IMR-90 (cell line): Measurements from ENCODE around the gene OXSR1. TPM values are rescaled to one million over a fixed set of nuclear protein-coding genes. Genes with fewer than 3 reads are reported as not detected.

Source experiments
- ATAC-seq: fragments of 200-7000 bp; cut with Tn5 transposase; 2 replicates; pipeline ENCODE4 v1.9.1; 2020; ENCODE audit warnings: low read depth, mild to moderate bottlenecking, moderate library complexity
- BruUV-seq: library from RNA; stranded (reverse); fragments of 400-500 nt; replicated peaks from 2 replicates; lab custom pipeline; 2021; lab: Mats Ljungman, UMichigan
- CTCF ChIA-PET: fragments of 300-600 bp; formaldehyde crosslinking; extraction: SDS; loops from one replicate; lab custom pipeline; 2021; ENCODE audit warnings: antibody characterized with exemption; lab: Yijun Ruan, JAX
- POLR2A ChIA-PET: fragments of 300-600 bp; sonication (Branson Sonifier 250); formaldehyde crosslinking; loops from one replicate; lab custom pipeline; 2022; ENCODE audit warnings: antibody characterized with exemption; ENCODE audit not compliant: unreplicated experiment; lab: Charles Lee
- DNase-seq: peaks from one replicate; pipeline ENCODE4 v3.0.0; 2013
- H2AFZ ChIP-seq: replicated peaks from 2 replicates; pipeline ENCODE3; 2013; ENCODE audit warnings: low read length, mild to moderate bottlenecking; ENCODE audit not compliant: poor library complexity
- H2AK5ac ChIP-seq: 2 replicates; pipeline ENCODE4 v1.6.1; 2013; ENCODE audit warnings: low read depth, low read length, inconsistent platforms
- H2AK9ac ChIP-seq: replicated peaks from 2 replicates; pipeline ENCODE3; 2013; ENCODE audit warnings: mild to moderate bottlenecking, low read depth, low read length, moderate library complexity; ENCODE audit not compliant: poor library complexity
- H2BK120ac ChIP-seq: 2 replicates; pipeline ENCODE4 v1.6.1; 2013; ENCODE audit warnings: low read depth, low read length, inconsistent platforms
- H2BK15ac ChIP-seq: 3 replicates; pipeline ENCODE4 v1.6.1; 2013; ENCODE audit warnings: low read depth, low read length, inconsistent platforms
- H2BK20ac ChIP-seq: 2 replicates; pipeline ENCODE4 v1.6.1; 2013; ENCODE audit warnings: low read depth, mild to moderate bottlenecking, inconsistent platforms, low read length, moderate library complexity
- H2BK5ac ChIP-seq: 2 replicates; pipeline ENCODE4 v1.6.1; 2013; ENCODE audit warnings: mild to moderate bottlenecking, low read depth, low read length, inconsistent platforms; ENCODE audit not compliant: poor library complexity, severe bottlenecking
- H3K14ac ChIP-seq: replicated peaks from 2 replicates; pipeline ENCODE4 v1.6.1; 2013; ENCODE audit warnings: low read depth, low read length, inconsistent platforms
- H3K18ac ChIP-seq: 2 replicates; pipeline ENCODE4 v1.6.1; 2013; ENCODE audit warnings: low read depth, low read length, control low read depth
- H3K23ac ChIP-seq: 2 replicates; pipeline ENCODE4 v1.6.1; 2013; ENCODE audit warnings: low read depth, low read length, inconsistent platforms
- H3K27ac ChIP-seq: 2 replicates; pipeline ENCODE4 v1.5.1; 2013; ENCODE audit warnings: mild to moderate bottlenecking, control low read depth, low read length; ENCODE audit not compliant: insufficient read depth
- H3K27me3 ChIP-seq: 2 replicates; pipeline ENCODE4 v1.6.1; 2013; ENCODE audit warnings: low read length; ENCODE audit not compliant: control insufficient read depth, insufficient read depth
- H3K36me3 ChIP-seq: 2 replicates; pipeline ENCODE4 v1.6.1; 2013; ENCODE audit warnings: low read length, mixed read lengths; ENCODE audit not compliant: control insufficient read depth, insufficient read depth
- H3K4ac ChIP-seq: 2 replicates; pipeline ENCODE4 v1.6.1; 2013; ENCODE audit warnings: low read depth, low read length, inconsistent platforms
- H3K4me1 ChIP-seq: 2 replicates; pipeline ENCODE4 v1.6.1; 2013; ENCODE audit warnings: low read length, mixed read lengths; ENCODE audit not compliant: control insufficient read depth, insufficient read depth
- H3K4me2 ChIP-seq: 2 replicates; pipeline ENCODE4 v1.6.1; 2013; ENCODE audit warnings: low read depth, mild to moderate bottlenecking, control low read depth, low read length, moderate library complexity
- H3K4me3 ChIP-seq: 2 replicates; pipeline ENCODE4 v1.5.1; 2013; ENCODE audit warnings: low read depth, mild to moderate bottlenecking, control low read depth, low read length, moderate library complexity; ENCODE audit not compliant: insufficient read depth
- H3K56ac ChIP-seq: 2 replicates; pipeline ENCODE4 v1.6.1; 2013; ENCODE audit warnings: low read length, inconsistent platforms; ENCODE audit not compliant: insufficient read depth; ENCODE audit errors: extremely low read depth
- H3K79me1 ChIP-seq, 2 experiments: 2 replicates each; pipeline ENCODE4 v1.6.1; 2013; ENCODE audit warnings: low read length in 2 of 2, inconsistent platforms in 1 of 2, low read depth in 1 of 2
- H3K9ac ChIP-seq: 2 replicates; pipeline ENCODE4 v1.6.1; 2013; ENCODE audit warnings: low read depth, low read length, control low read depth
- H3K9me1 ChIP-seq: 2 replicates; pipeline ENCODE4 v1.6.1; 2013; ENCODE audit warnings: low read length, inconsistent platforms; ENCODE audit not compliant: insufficient read depth
- H3K9me3 ChIP-seq: 2 replicates; pipeline ENCODE4 v1.6.1; 2013; ENCODE audit warnings: low read length; ENCODE audit not compliant: control insufficient read depth, insufficient read depth
- H4K20me1 ChIP-seq: 2 replicates; pipeline ENCODE4 v1.6.1; 2013; ENCODE audit warnings: low read length, inconsistent platforms; ENCODE audit not compliant: insufficient read depth
- H4K5ac ChIP-seq: 2 replicates; pipeline ENCODE4 v1.6.1; 2013; ENCODE audit warnings: mild to moderate bottlenecking, low read depth, low read length, control low read depth
- H4K8ac ChIP-seq, 2 experiments: 2 replicates each; pipeline ENCODE4 v1.6.1; 2013; ENCODE audit warnings: low read depth in 2 of 2, low read length in 2 of 2, control low read depth in 1 of 2, inconsistent platforms in 1 of 2
- H4K91ac ChIP-seq: 2 replicates; pipeline ENCODE4 v1.6.1; 2013; ENCODE audit warnings: low read depth, low read length, inconsistent platforms; ENCODE audit not compliant: insufficient read depth
- BHLHE40 ChIP-seq: fragments of 150-350 bp; IDR thresholded peaks from 2 replicates; pipeline ENCODE4 v1.6.1; 2016; ENCODE audit warnings: mild to moderate bottlenecking, low read depth, low read length
- CHD1 ChIP-seq: IDR thresholded peaks from 2 replicates; pipeline ENCODE4 v1.6.1; 2012; ENCODE audit warnings: low read depth, low read length, improper control_type of control experiment
- CTCF ChIP-seq: conservative IDR thresholded peaks from 2 replicates; pipeline ENCODE4 v1.5.1; 2012; ENCODE audit warnings: mild to moderate bottlenecking, low read depth, low read length, improper control_type of control experiment
- ELK1 ChIP-seq: fragments of 150-350 bp; IDR thresholded peaks from 2 replicates; pipeline ENCODE4 v1.6.1; 2016; ENCODE audit warnings: low read depth, mild to moderate bottlenecking, low read length, moderate library complexity, borderline replicate concordance
- FOS ChIP-seq: fragments of 150-350 bp; IDR thresholded peaks from 2 replicates; pipeline ENCODE4 v1.6.1; 2016; ENCODE audit warnings: low read depth, low read length
- MAFK ChIP-seq: IDR thresholded peaks from 2 replicates; pipeline ENCODE4 v1.6.1; 2012; ENCODE audit warnings: low read depth, low read length, improper control_type of control experiment
- MAZ ChIP-seq: IDR thresholded peaks from 2 replicates; pipeline ENCODE4 v1.6.1; 2012; ENCODE audit warnings: low read depth, mild to moderate bottlenecking, low read length, improper control_type of control experiment, moderate library complexity, borderline replicate concordance
- MXI1 ChIP-seq: IDR thresholded peaks from 2 replicates; pipeline ENCODE4 v1.6.1; 2012; ENCODE audit warnings: low read depth, mild to moderate bottlenecking, low read length, moderate library complexity, borderline replicate concordance
- NFE2L2 ChIP-seq: fragments of 150-350 bp; IDR thresholded peaks from 2 replicates; pipeline ENCODE4 v1.6.1; 2016; ENCODE audit warnings: low read depth, mild to moderate bottlenecking, low read length
- POLR2A ChIP-seq: IDR thresholded peaks from 2 replicates; pipeline ENCODE4 v1.6.1; 2012; ENCODE audit warnings: mild to moderate bottlenecking, low read depth, low read length
- RAD21 ChIP-seq: IDR thresholded peaks from 2 replicates; pipeline ENCODE4 v1.6.1; 2012; ENCODE audit warnings: low read length, improper control_type of control experiment
- RFX5 ChIP-seq: IDR thresholded peaks from 2 replicates; pipeline ENCODE4 v1.8.0; 2012; ENCODE audit warnings: low read depth, mild to moderate bottlenecking, low read length, moderate library complexity
- SMC3 ChIP-seq: fragments of 150-350 bp; IDR thresholded peaks from 2 replicates; pipeline ENCODE4 v1.6.1; 2016; ENCODE audit warnings: low read depth, mild to moderate bottlenecking, antibody characterized with exemption, low read length, moderate library complexity
- USF2 ChIP-seq: fragments of 150-350 bp; IDR thresholded peaks from 2 replicates; pipeline ENCODE4 v1.6.1; 2017; ENCODE audit warnings: mild to moderate bottlenecking, antibody characterized with exemption, low read length, low read depth
- WGBS, 2 experiments: methylation state at CpG; one replicate each; pipeline versions ENCODE4 v1.1.5 to v1.1.7; 2013; ENCODE audit warnings: missing lambda C conversion rate in 2 of 2; ENCODE audit not compliant: insufficient read length in 1 of 2; ENCODE audit errors: extremely low coverage in 2 of 2; 5-methylcytosine and 5-hydroxymethylcytosine counted together
- dilution Hi-C: fragments of 300-500 bp; cut with HindIII; formaldehyde crosslinking; loops from one replicate; pipeline ENCODE4 v1.14.3; 2018; ENCODE audit warnings: low sequenced_read_pairs; ENCODE audit not compliant: unreplicated experiment
- in situ Hi-C: fragments of 300-500 bp; cut with MboI; formaldehyde crosslinking; loops from 3 replicates; pipeline ENCODE4 v1.14.3; 2019; ENCODE audit warnings: low sequenced_read_pairs, inconsistent platforms, mixed read lengths
- intact Hi-C: fragments of 100-400 bp; cut with micrococcal nuclease; formaldehyde crosslinking; loops from 2 replicates; pipeline ENCODE4 v1.10.0; 2022
- polyA plus RNA-seq, 3 experiments: library from polyadenylated mRNA; depleted of rRNA; stranded (reverse); fragments of >200 nt; gene quantifications; 2 replicates each; pipeline ENCODE4 v1.2.3, GENCODE V29; 2012; ENCODE audit warnings: low replicate concordance in 1 of 3
- total RNA-seq: library from RNA; depleted of rRNA; stranded (reverse); fragments of >200 nt; gene quantifications from 2 replicates; pipeline ENCODE4 v1.2.3, GENCODE V29; 2012

Gene OXSR1
- total and polyA plus RNA-seq, 2 of the 4 experiments (the other 2 are of a cell fraction): 32.9 to 37.6 TPM

GRCh38 chr3:38154625-38155255 lies 10.6 kb upstream of the OXSR1 start:
- Histone ChIP-seq H4K8ac (no peak overlapping the region), H4K20me1 (no peaks in the 10 kb centered on the region), H2BK120ac (no peak overlapping the region), H3K18ac (no peak overlapping the region), H2AK5ac (no peak overlapping the region), H3K4me1 (no peaks in the 10 kb centered on the region), H3K27ac (no peak overlapping the region), H2BK5ac (no peak overlapping the region), H4K5ac (no peak overlapping the region; the same call in 1 of the 2 replicates), H3K4ac (no peak overlapping the region), H3K9me1 (no peaks in the 10 kb centered on the region), H3K9ac (no peak overlapping the region), H3K4me2 (no peak overlapping the region), H3K56ac (no peak overlapping the region), H3K9me3 (no peaks in the 10 kb centered on the region), H3K14ac (no peak overlapping the region), H2BK20ac (no peak overlapping the region), H3K4me3 (no peak overlapping the region), H3K27me3 (no peaks in the 10 kb centered on the region), H3K36me3 (no peaks in the 10 kb centered on the region), H3K79me1 (no peaks in the 10 kb centered on the region), H4K91ac (no peak overlapping the region), H2BK15ac (no peak overlapping the region), H3K23ac (no peak overlapping the region), H2AFZ (no peak overlapping the region), H2AK9ac (no peak overlapping the region)
- no peak for ATAC-seq
- BruUV-seq: no TSS peak
- CTCF ChIA-PET: interaction anchor here (1.5 kb wide), 1 partner anchor 10 kb away, joined by 4 read pairs; the partner anchor contains the start of gene OXSR1
- no peak for TF ChIP-seq FOS
- no peak for TF ChIP-seq BHLHE40
- no peak for TF ChIP-seq NFE2L2
- no peak for TF ChIP-seq CTCF
- no peak for TF ChIP-seq MAFK
- TF ChIP-seq POLR2A: no peak
- TF ChIP-seq RFX5: no peak
- no peak for TF ChIP-seq MAZ
- TF ChIP-seq ELK1: no peak
- TF ChIP-seq CHD1: no peak
- no peak for TF ChIP-seq SMC3
- no peak for TF ChIP-seq USF2
- no peak for TF ChIP-seq MXI1
- no peak for TF ChIP-seq RAD21
- no peak for DNase-seq
- POLR2A ChIA-PET: no interaction called here
- WGBS, 2 experiments: no CpG with 5 or more reads among the region's 2 CpGs
- intact Hi-C loops: no loop called here
- dilution Hi-C loops: no loop called here
- in situ Hi-C loops: no loop called here
